ENCODE results near the gene PELI1. TPM values are rescaled to one million over a fixed set of nuclear protein-coding genes. Genes with fewer than 3 reads are reported as not detected.

The PELI1 gene
- total RNA-seq, 1 experiment from 2014 or later = 61.0 TPM

- H3K27me3 ChIP-seq (ENCODE audit: insufficient read depth, low read length) = no peaks in the 10 kb centered on the region
- H3K4me1 Mint-ChIP-seq = peaks cover 44 to 51% of the 10 kb centered on the region in 2 experiments
These were observed 48.5 kb upstream of the PELI1 start for GRCh38 chr2:64192664-64193105.

More at GRCh38 chr2:64192664-64193105, 48.5 kb upstream of the PELI1 start:
- Histone ChIP-seq H2BK15ac (ENCODE audit: low read depth, low read length) (no peak overlapping the region), H3T11ph (ENCODE audit: low read length) (no peak overlapping the region), H4K5ac (ENCODE audit: insufficient read length, low read depth, low read length) (no peak overlapping the region), H2BK120ac (ENCODE audit: low read depth, low read length, poor library complexity, severe bottlenecking) (no peak overlapping the region), H2BK20ac (ENCODE audit: low read depth, low read length, poor library complexity, severe bottlenecking) (no peak overlapping the region), H3K18ac (ENCODE audit: insufficient read length, low read depth, low read length) (no peak overlapping the region), H3K4me2 (ENCODE audit: insufficient read depth, insufficient read length, low read length) (no peak overlapping the region), H4K91ac (ENCODE audit: insufficient read length, low read depth, low read length) (no peak overlapping the region), H3K4me1 (ENCODE audit: insufficient read depth, low read length) (peaks cover 2% of the 10 kb centered on the region), H3K79me1 (ENCODE audit: insufficient read depth, low read depth, low read length, poor library complexity, severe bottlenecking) (no peaks in the 10 kb centered on the region), H3K56ac (ENCODE audit: insufficient read length, low read depth, low read length) (no peak overlapping the region), H4K20me1 (ENCODE audit: control insufficient read depth, insufficient read depth, insufficient read length) (no peaks in the 10 kb centered on the region), H3K14ac (ENCODE audit: insufficient read depth, low read length) (no peak overlapping the region), H2BK12ac (ENCODE audit: insufficient read length, low read depth, low read length) (no peak overlapping the region), H2AK5ac (ENCODE audit: insufficient read length, low read length) (no peak overlapping the region), H3K23ac (ENCODE audit: insufficient read length, low read depth, low read length) (no peak overlapping the region), H4K8ac (replicated peaks; ENCODE audit: insufficient read length, low read depth, low read length) (no peak overlapping the region), H3K27ac (ENCODE audit: insufficient read length, low read depth, low read length) (no peak overlapping the region), H3K4ac (ENCODE audit: low read depth, low read length) (no peak overlapping the region), H3K23me2 (ENCODE audit: insufficient read length, low read depth, low read length, poor library complexity, severe bottlenecking) (no peaks in the 10 kb centered on the region), H3K9me3 (ENCODE audit: control insufficient read depth, low read depth, low read length) (no peaks in the 10 kb centered on the region), H2AFZ (ENCODE audit: low read length) (no peak overlapping the region), H3K79me2 (ENCODE audit: insufficient read depth, low read length) (no peaks in the 10 kb centered on the region), H3K9ac (ENCODE audit: extremely low read depth, insufficient read length, low read length) (no peak overlapping the region), H2BK5ac (ENCODE audit: insufficient read length, low read length) (no peak overlapping the region)
- DNase-seq = no peak
- no CpG with 5 or more reads among the region's 6 CpGs for WGBS (ENCODE audit: extremely low coverage, insufficient read length, low lambda C conversion rate)
- no peaks in the 10 kb centered on the region; a peak in 1 of 7 replicates for H3K36me3 Mint-ChIP-seq (ENCODE audit: insufficient read depth in 1 of 3, low read depth in 3 of 3)
- H3K27ac Mint-ChIP-seq = no peak overlapping the region
- no peaks in the 10 kb centered on the region for H3K9me3 Mint-ChIP-seq
- no peaks in the 10 kb centered on the region for H3K27me3 Mint-ChIP-seq (ENCODE audit: low read depth)
- TF ChIP-seq CTCF (conservative IDR thresholded peaks at IDR 0.05) = no peak
- H3K4me3 Mint-ChIP-seq = no peak overlapping the region

Measured in H9 (cell line).